ENCODE measurements around the gene TSPAN4. TPM values are rescaled to one million over a fixed set of nuclear protein-coding genes. Genes with fewer than 3 reads are reported as not detected.

The TSPAN4 gene
- total and polyA plus RNA-seq, 10 of the 15 experiments (the other 5 are each of a cell fraction or from before 2014, with no cell fraction given), result 0.37 to 14.0 (median 8.5) TPM; not detected in 1

GRCh38 chr11:858053-858761 lies 15.6 kb downstream of the TSPAN4 start:
- Histone ChIP-seq H3K4me1 (ENCODE audit: control insufficient read depth, insufficient read depth, low read length) (no peaks in the 10 kb centered on the region), H2AFZ (ENCODE audit: control insufficient read depth, low read depth, low read length) (no peak overlapping the region), H3K9me3 (replicated peaks; ENCODE audit: control insufficient read depth, insufficient read depth, low read length) (no peaks in the 10 kb centered on the region), H3K27ac (ENCODE audit: control insufficient read depth, insufficient read depth) (no peak overlapping the region), H3K4me2 (ENCODE audit: control insufficient read depth, insufficient read depth) (no peak overlapping the region), H3K79me2 (ENCODE audit: control insufficient read depth, insufficient read depth, low read length) (no peaks in the 10 kb centered on the region), H3K4me3 (no peak overlapping the region), H3K27me3 (replicated peaks in 1 of 2; ENCODE audit: control insufficient read depth in 2 of 2, insufficient read depth in 2 of 2, low read length in 1 of 2) (no peaks in the 10 kb centered on the region), H3K9ac (ENCODE audit: control insufficient read depth, insufficient read depth, low read length) (no peak overlapping the region), H4K20me1 (ENCODE audit: control insufficient read depth, insufficient read depth) (no peaks in the 10 kb centered on the region), H3K36me3 (ENCODE audit: control insufficient read depth in 2 of 2, insufficient read depth in 2 of 2, low read length in 1 of 2) (no peaks in the 10 kb centered on the region)
- ChIA-PET CTCF (no interaction called here), SMC1A (ENCODE audit: uncharacterized antibody, unreplicated experiment) (no interaction called here), POLR2A (interaction anchor here (0.7 kb wide), 1 partner anchor 418 kb away, joined by 3 read pairs; no protein-coding TSS in a partner anchor), RAD21 (ENCODE audit: unreplicated experiment) (interaction anchor here (0.9 kb wide), 1 partner anchor 13 kb away, joined by 3 read pairs; no protein-coding TSS in a partner anchor)
- BruUV-seq (replicated peaks), result no TSS peak
- intact Hi-C loops (cut with micrococcal nuclease; ENCODE audit: unreplicated experiment), result no loop called here
- in situ Hi-C loops (cut with MboI), result no loop called here
- FAIRE-seq, result no peak
- WGBS (ENCODE audit: insufficient coverage, insufficient replicate concordance, low lambda C conversion rate, missing lambda C conversion rate), result 59% methylated on average over 25 of the region's 27 CpGs
- TF ChIP-seq, protein P1, sequence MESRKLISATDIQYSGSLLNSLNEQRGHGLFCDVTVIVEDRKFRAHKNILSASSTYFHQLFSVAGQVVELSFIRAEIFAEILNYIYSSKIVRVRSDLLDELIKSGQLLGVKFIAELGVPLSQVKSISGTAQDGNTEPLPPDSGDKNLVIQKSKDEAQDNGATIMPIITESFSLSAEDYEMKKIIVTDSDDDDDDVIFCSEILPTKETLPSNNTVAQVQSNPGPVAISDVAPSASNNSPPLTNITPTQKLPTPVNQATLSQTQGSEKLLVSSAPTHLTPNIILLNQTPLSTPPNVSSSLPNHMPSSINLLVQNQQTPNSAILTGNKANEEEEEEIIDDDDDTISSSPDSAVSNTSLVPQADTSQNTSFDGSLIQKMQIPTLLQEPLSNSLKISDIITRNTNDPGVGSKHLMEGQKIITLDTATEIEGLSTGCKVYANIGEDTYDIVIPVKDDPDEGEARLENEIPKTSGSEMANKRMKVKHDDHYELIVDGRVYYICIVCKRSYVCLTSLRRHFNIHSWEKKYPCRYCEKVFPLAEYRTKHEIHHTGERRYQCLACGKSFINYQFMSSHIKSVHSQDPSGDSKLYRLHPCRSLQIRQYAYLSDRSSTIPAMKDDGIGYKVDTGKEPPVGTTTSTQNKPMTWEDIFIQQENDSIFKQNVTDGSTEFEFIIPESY (IDR thresholded peaks at IDR 0.05), result no peak
- TF ChIP-seq PAX8 (IDR thresholded peaks at IDR 0.05) (no peak), LARP7 (IDR thresholded peaks at IDR 0.05) (no peak), PAX5 (IDR thresholded peaks at IDR 0.05; ENCODE audit: borderline replicate concordance, low read depth, low read length) (no peak), SP1 (IDR thresholded peaks at IDR 0.05; ENCODE audit: low read depth, low read length) (no peak)
- TF ChIP-seq, protein P2, sequence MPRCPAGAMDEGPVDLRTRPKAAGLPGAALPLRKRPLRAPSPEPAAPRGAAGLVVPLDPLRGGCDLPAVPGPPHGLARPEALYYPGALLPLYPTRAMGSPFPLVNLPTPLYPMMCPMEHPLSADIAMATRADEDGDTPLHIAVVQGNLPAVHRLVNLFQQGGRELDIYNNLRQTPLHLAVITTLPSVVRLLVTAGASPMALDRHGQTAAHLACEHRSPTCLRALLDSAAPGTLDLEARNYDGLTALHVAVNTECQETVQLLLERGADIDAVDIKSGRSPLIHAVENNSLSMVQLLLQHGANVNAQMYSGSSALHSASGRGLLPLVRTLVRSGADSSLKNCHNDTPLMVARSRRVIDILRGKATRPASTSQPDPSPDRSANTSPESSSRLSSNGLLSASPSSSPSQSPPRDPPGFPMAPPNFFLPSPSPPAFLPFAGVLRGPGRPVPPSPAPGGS (IDR thresholded peaks at IDR 0.05; ENCODE audit: borderline replicate concordance, insufficient read depth, low read depth, low read length, poor library complexity, severe bottlenecking), result no peak
- no peak for ATAC-seq
- no peak for DNase-seq (ENCODE audit: low read depth, low spot score)
